T-helper 2 cell treated with Interferon-gamma antibody and Interleukin-4, amounts not matched to agents 5 μg/mL and 100 μg/mL, for 36 hours (primary cell): ENCODE results near the gene PSG7.
"Not testable (repeated sequence)": the region's sequence is repeated elsewhere in the genome, so short reads cannot be mapped to it uniquely, and the experiment has no call there.

ENCODE experiments used
- DNase-seq: peaks from one replicate; pipeline ENCODE4 v3.0.0; 2021; ENCODE audit warnings: low spot score
- H3K27ac Mint-ChIP-seq: one replicate; pipeline ENCODE4 v1.8.0; 2021; ENCODE audit warnings: mild to moderate bottlenecking, mixed read lengths
- H3K27me3 Mint-ChIP-seq: one replicate; pipeline ENCODE4 v1.8.0; 2021; ENCODE audit warnings: low read depth, mixed read lengths
- H3K36me3 Mint-ChIP-seq: one replicate; pipeline ENCODE4 v1.8.0; 2021; ENCODE audit warnings: low read depth, mixed read lengths
- H3K4me1 Mint-ChIP-seq: one replicate; pipeline ENCODE4 v1.8.0; 2021; ENCODE audit warnings: low read depth, mixed read lengths
- H3K4me3 Mint-ChIP-seq: one replicate; pipeline ENCODE4 v1.8.0; 2022; ENCODE audit warnings: mild to moderate bottlenecking, moderate library complexity, mixed read lengths
- H3K9me3 Mint-ChIP-seq: one replicate; pipeline ENCODE4 v1.8.0; 2021; ENCODE audit warnings: mixed read lengths

Gene PSG7

GRCh38 chr19:42937107-42937506 is at the start of gene PSG7:
PSG7 (minus strand) TSS chr19:42937207; CDS start chr19:42937076, 131 bp downstream.
- not testable (repeated sequence) for DNase-seq, H3K27me3 Mint-ChIP-seq, H3K27ac Mint-ChIP-seq, H3K4me3 Mint-ChIP-seq, H3K9me3 Mint-ChIP-seq, H3K4me1 Mint-ChIP-seq, H3K36me3 Mint-ChIP-seq

- no peaks in the 10 kb centered on the region for H3K27me3 Mint-ChIP-seq
- no peaks in the 10 kb centered on the region for H3K36me3 Mint-ChIP-seq
- no peak overlapping the region for H3K4me3 Mint-ChIP-seq
- H3K9me3 Mint-ChIP-seq = no peaks in the 10 kb centered on the region
- H3K4me1 Mint-ChIP-seq = no peaks in the 10 kb centered on the region
- no peak for DNase-seq
- H3K27ac Mint-ChIP-seq = no peak overlapping the region
These were observed 48.6 kb upstream of the PSG7 start for GRCh38 chr19:42985588-42985987.

GRCh38 chr19:42982111-42982510 is 45.1 kb upstream of the PSG7 start:
- H3K9me3 Mint-ChIP-seq, DNase-seq, H3K27me3 Mint-ChIP-seq, H3K27ac Mint-ChIP-seq, H3K4me3 Mint-ChIP-seq, H3K36me3 Mint-ChIP-seq, H3K4me1 Mint-ChIP-seq: not testable (repeated sequence)

DNA sequence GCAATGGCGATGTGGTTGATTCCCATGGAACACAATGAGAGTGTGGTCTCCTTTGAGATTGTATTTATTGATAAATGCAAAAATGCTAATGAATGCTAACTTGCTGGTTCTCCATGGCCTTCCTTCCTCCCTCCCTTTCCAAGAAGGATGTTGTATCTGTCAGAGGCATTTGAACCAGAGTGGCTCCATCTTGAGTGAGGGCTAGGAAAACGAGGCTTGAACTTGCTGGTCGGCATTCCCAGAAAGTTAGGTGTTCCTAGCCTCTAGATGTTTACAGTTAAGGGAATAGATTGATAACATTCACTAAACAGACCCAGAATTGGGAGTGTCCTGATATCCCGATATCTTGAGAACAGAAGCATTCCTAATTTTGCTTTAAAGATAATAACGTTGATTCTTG is 34.4 kb upstream of the PSG7 start:
- H3K4me3 Mint-ChIP-seq, H3K9me3 Mint-ChIP-seq, H3K36me3 Mint-ChIP-seq, H3K27me3 Mint-ChIP-seq, DNase-seq, H3K27ac Mint-ChIP-seq, H3K4me1 Mint-ChIP-seq: not testable (repeated sequence)

- Mint-ChIP-seq H3K36me3 (no peaks in the 10 kb centered on the region), H3K27me3 (no peaks in the 10 kb centered on the region), H3K4me3 (no peak overlapping the region), H3K4me1 (no peaks in the 10 kb centered on the region), H3K9me3 (peaks cover 3% of the 10 kb centered on the region), H3K27ac (no peak overlapping the region)
- DNase-seq = no peak
These were observed 28.2 kb upstream of the PSG7 start for GRCh38 chr19:42965176-42965575.

DNA sequence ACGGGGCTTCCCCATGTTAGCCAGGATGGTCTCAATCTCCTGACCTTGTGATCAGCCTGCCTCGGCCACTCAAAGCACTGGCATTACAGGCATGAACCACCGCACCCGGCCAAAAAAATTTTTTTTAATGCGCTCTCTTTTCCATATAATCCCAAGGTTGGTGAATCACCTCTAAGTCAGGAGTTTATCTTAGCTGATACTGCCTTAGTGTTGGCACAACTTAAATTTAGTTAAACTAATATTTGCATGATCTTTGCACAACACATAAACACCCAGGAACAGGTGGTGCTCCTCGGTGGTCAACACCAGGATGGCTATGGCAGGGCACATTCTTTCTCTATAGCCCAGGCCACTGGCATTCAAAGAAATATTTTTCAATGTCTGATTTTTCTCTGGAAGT is 24.1 kb upstream of the PSG7 start:
- H3K27me3 Mint-ChIP-seq = no peaks in the 10 kb centered on the region
- peaks cover 3% of the 10 kb centered on the region for H3K9me3 Mint-ChIP-seq
- H3K36me3 Mint-ChIP-seq = no peaks in the 10 kb centered on the region
- H3K4me3 Mint-ChIP-seq = no peak overlapping the region
- DNase-seq = no peak
- no peak overlapping the region for H3K27ac Mint-ChIP-seq
- H3K4me1 Mint-ChIP-seq = no peaks in the 10 kb centered on the region

DNA sequence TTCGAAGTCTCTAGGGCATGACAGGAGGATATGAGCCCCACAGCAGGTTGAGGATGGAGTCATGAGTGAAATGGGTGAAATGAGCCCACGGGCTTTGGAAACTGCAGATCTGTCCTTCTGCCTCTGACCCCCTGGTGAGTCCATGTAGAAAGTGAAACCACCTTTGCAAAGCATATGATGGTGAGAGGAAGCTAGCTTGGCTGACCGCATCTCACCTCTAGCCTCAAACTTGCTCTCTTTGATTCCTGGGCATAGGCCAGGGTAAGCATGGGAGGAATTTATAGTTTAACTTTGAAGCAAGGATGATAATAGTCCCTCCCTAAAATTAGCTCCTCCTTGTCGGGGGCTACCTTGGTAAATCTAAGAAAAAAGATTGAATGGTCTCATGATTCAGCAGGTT is 15.1 kb upstream of the PSG7 start:
- not testable (repeated sequence) for H3K27ac Mint-ChIP-seq, H3K9me3 Mint-ChIP-seq, DNase-seq, H3K4me3 Mint-ChIP-seq, H3K36me3 Mint-ChIP-seq, H3K27me3 Mint-ChIP-seq, H3K4me1 Mint-ChIP-seq

GRCh38 chr19:42951476-42951875 is 14.5 kb upstream of the PSG7 start:
- not testable (repeated sequence) for DNase-seq, H3K4me1 Mint-ChIP-seq, H3K36me3 Mint-ChIP-seq, H3K4me3 Mint-ChIP-seq, H3K9me3 Mint-ChIP-seq, H3K27me3 Mint-ChIP-seq, H3K27ac Mint-ChIP-seq

DNA sequence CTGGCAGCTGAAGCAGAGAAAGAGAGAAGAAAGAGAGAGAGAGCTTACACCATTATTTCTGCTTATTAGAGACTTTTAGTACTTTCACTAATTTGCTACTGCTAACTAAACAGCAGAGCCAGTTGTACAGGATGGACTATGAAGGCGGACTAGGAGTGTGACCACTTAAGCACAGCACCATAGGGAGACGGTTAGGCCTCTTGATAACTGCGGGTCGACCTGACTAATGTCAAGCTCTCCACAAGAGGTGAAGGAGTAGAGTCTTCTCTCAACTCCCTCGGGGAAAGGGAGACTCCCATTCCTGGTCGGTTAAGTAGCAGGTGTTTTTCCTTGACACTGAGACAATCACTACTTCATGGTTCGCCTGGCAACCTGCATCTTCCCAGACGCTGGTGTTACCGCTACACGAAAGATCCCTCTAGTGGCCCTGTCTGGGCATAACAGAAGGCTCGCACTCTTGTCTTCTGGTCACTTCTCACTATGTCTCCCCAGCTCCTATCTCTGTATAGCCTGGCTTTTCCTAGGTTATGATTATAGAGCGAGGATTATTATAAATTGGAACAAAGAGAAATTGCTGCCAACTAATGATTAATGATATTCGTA is 5.3 kb upstream of the PSG7 start:
- no peaks in the 10 kb centered on the region for H3K36me3 Mint-ChIP-seq
- no peaks in the 10 kb centered on the region for H3K27me3 Mint-ChIP-seq
- H3K9me3 Mint-ChIP-seq = no peaks in the 10 kb centered on the region
- no peak for DNase-seq
- no peak overlapping the region for H3K4me3 Mint-ChIP-seq
- no peaks in the 10 kb centered on the region for H3K4me1 Mint-ChIP-seq
- no peak overlapping the region for H3K27ac Mint-ChIP-seq

GRCh38 chr19:42934726-42935125 is 2.3 kb downstream of the PSG7 start:
- DNase-seq, H3K36me3 Mint-ChIP-seq, H3K27me3 Mint-ChIP-seq, H3K27ac Mint-ChIP-seq, H3K4me3 Mint-ChIP-seq, H3K4me1 Mint-ChIP-seq, H3K9me3 Mint-ChIP-seq: not testable (repeated sequence)

DNA sequence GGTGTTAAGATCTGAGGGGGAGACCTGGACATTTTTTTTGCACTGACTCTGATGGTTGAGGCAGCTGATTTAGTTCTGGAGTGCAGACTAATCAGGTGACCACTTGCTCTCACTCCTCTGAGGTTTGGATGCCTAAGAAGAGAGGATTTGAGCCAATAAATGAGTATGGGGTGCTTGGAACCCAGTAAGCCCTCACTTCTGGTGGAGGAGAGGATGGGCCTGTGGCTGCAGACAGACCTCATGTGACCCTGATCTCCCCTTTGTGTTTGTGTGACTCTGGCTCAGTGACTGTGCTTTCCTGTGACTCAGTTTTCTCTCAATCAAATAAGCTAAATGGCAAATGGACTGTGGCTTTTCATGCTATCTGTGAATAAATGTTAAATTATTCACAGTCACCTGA is 2.8 kb downstream of the PSG7 start:
- not testable (repeated sequence) for H3K27ac Mint-ChIP-seq, H3K4me3 Mint-ChIP-seq, H3K36me3 Mint-ChIP-seq, H3K27me3 Mint-ChIP-seq, H3K4me1 Mint-ChIP-seq, DNase-seq, H3K9me3 Mint-ChIP-seq

GRCh38 chr19:42933412-42933811 is 3.6 kb downstream of the PSG7 start:
- DNase-seq, H3K4me3 Mint-ChIP-seq, H3K36me3 Mint-ChIP-seq, H3K27ac Mint-ChIP-seq, H3K4me1 Mint-ChIP-seq, H3K27me3 Mint-ChIP-seq, H3K9me3 Mint-ChIP-seq: not testable (repeated sequence)

GRCh38 chr19:42932485-42933101 is 4.4 kb downstream of the PSG7 start:
- H3K36me3 Mint-ChIP-seq, H3K27me3 Mint-ChIP-seq, H3K27ac Mint-ChIP-seq, H3K4me1 Mint-ChIP-seq, DNase-seq, H3K4me3 Mint-ChIP-seq, H3K9me3 Mint-ChIP-seq: not testable (repeated sequence)

- H3K27ac Mint-ChIP-seq, H3K4me1 Mint-ChIP-seq, H3K9me3 Mint-ChIP-seq, H3K4me3 Mint-ChIP-seq, H3K36me3 Mint-ChIP-seq, H3K27me3 Mint-ChIP-seq: not testable (repeated sequence)
- DNase-seq = peak; percentile 14
These were observed 6.8 kb downstream of the PSG7 start for GRCh38 chr19:42930214-42930613.

DNA sequence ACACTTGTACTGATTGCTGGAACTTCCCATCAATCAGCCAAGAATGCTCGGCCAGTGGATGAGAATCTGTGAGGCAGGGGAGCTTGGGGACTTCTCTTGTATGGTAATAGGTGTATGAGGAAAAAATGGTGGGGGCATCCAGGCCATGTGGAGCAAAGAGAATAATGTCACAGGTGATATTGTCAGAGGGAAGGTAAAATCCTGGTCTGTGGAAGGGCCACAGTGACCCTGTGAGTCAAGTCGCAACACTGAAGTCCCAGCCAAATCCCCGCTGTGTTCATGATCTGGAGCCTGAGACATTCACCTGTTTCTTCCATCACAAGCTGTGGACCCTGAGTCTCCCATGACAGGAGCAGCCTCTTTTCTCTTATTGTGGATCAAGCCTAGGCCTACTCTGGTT is 8.1 kb downstream of the PSG7 start:
- Mint-ChIP-seq H3K4me3 (no peak overlapping the region), H3K4me1 (no peaks in the 10 kb centered on the region), H3K36me3 (no peaks in the 10 kb centered on the region), H3K27me3 (peaks cover 2% of the 10 kb centered on the region), H3K9me3 (no peaks in the 10 kb centered on the region), H3K27ac (no peak overlapping the region)
- DNase-seq = no peak
